HepG2 (cell line): Measurements from ENCODE around the gene S100A16. TPM values are rescaled to one million over a fixed set of nuclear protein-coding genes. Genes with fewer than 3 reads are reported as not detected.

ENCODE experiments used
- ARID5B ChIP-seq: IDR thresholded peaks from 2 replicates; pipeline ENCODE4 v1.4.0; 2020; ENCODE audit warnings: mild to moderate bottlenecking, missing genetic modification reagents
- CHCHD3 ChIP-seq: sonication (generic); formaldehyde crosslinking; IDR thresholded peaks from 2 replicates; pipeline ENCODE4 v1.8.0; 2022; ENCODE audit warnings: mild to moderate bottlenecking, missing genetic modification reagents, moderate library complexity
- ERF ChIP-seq: IDR thresholded peaks from 2 replicates; pipeline ENCODE4 v1.6.1; 2018; ENCODE audit warnings: missing biosample characterization, missing genetic modification reagents
- FOXA1 ChIP-seq, 2 experiments: fragments of 450-650 bp in 1 of 2; sonication (generic) in 1 of 2; formaldehyde crosslinking in 1 of 2; IDR thresholded peaks; 2 replicates each; pipeline versions ENCODE4 v1.4.0 to v1.6.1; 2016 to 2020; ENCODE audit warnings: missing genetic modification reagents in 1 of 2
- GATA4 ChIP-seq: sonication (generic); IDR thresholded peaks from 2 replicates; pipeline ENCODE4 v1.6.1; 2016; ENCODE audit warnings: antibody characterized with exemption, low read depth, borderline replicate concordance
- GPN1 ChIP-seq: sonication (generic); formaldehyde crosslinking; IDR thresholded peaks from 2 replicates; pipeline ENCODE4 v1.5.1; 2020; ENCODE audit warnings: missing genetic modification reagents, borderline replicate concordance
- GTF3A ChIP-seq: sonication (generic); formaldehyde crosslinking; conservative IDR thresholded peaks from 2 replicates; pipeline ENCODE4 v1.4.0; 2020; ENCODE audit warnings: mild to moderate bottlenecking, missing genetic modification reagents
- IRF2 ChIP-seq: IDR thresholded peaks from 2 replicates; pipeline ENCODE4 v1.6.1; 2018; ENCODE audit warnings: missing genetic modification reagents, missing compliant biosample characterization
- KAT2B ChIP-seq: fragments of 150-350 bp; IDR thresholded peaks from 2 replicates; pipeline ENCODE4 v1.6.1; 2014; ENCODE audit warnings: low read depth, low read length, borderline replicate concordance
- MEF2D ChIP-seq: sonication (generic); formaldehyde crosslinking; IDR thresholded peaks from 2 replicates; pipeline ENCODE4 v1.5.1; 2020; ENCODE audit warnings: mild to moderate bottlenecking, missing genetic modification reagents
- MXD4 ChIP-seq: IDR thresholded peaks from 2 replicates; pipeline ENCODE4 v1.6.1; 2016; ENCODE audit warnings: mild to moderate bottlenecking, missing biosample characterization, missing genetic modification reagents
- POLR2AphosphoS2 ChIP-seq: IDR thresholded peaks from 2 replicates; pipeline ENCODE4 v1.6.1; 2011; ENCODE audit warnings: low read depth, low read length, improper control_type of control experiment
- SNRNP70 ChIP-seq: fragments of 200-400 bp; formaldehyde crosslinking; IDR thresholded peaks from 2 replicates; pipeline ENCODE4 v1.6.1; 2017; ENCODE audit warnings: mild to moderate bottlenecking, low read depth, low read length, moderate library complexity
- SP2 ChIP-seq: sonication (generic); formaldehyde crosslinking; IDR thresholded peaks from 2 replicates; pipeline ENCODE4 v1.5.1; 2020; ENCODE audit warnings: mild to moderate bottlenecking, missing genetic modification reagents
- TEAD3 ChIP-seq: optimal IDR thresholded peaks from 2 replicates; pipeline ENCODE3; 2016; ENCODE audit warnings: borderline replicate concordance
- XBP1 ChIP-seq: sonication (generic); formaldehyde crosslinking; IDR thresholded peaks from 2 replicates; pipeline ENCODE4 v1.5.0; 2020; ENCODE audit warnings: missing genetic modification reagents
- YEATS2 ChIP-seq: sonication (generic); formaldehyde crosslinking; IDR thresholded peaks from 2 replicates; pipeline ENCODE4 v1.4.0; 2020; ENCODE audit warnings: missing genetic modification reagents, borderline replicate concordance
- ZBTB14 ChIP-seq: sonication (generic); formaldehyde crosslinking; IDR thresholded peaks from 2 replicates; pipeline ENCODE4 v1.4.0; 2020; ENCODE audit warnings: missing genetic modification reagents
- ZEB1 ChIP-seq: IDR thresholded peaks from 2 replicates; pipeline ENCODE4 v1.6.1; 2012; ENCODE audit warnings: mild to moderate bottlenecking, low read depth, inconsistent platforms; ENCODE audit not compliant: insufficient replicate concordance
- ZNF24 ChIP-seq: fragments of 450-650 bp; IDR thresholded peaks from 2 replicates; pipeline ENCODE4 v1.6.1; 2017; ENCODE audit warnings: antibody characterized with exemption, mild to moderate bottlenecking
- ZNF296 ChIP-seq: sonication (generic); formaldehyde crosslinking; conservative IDR thresholded peaks from 2 replicates; pipeline ENCODE4 v1.5.0; 2020; ENCODE audit warnings: mild to moderate bottlenecking, missing genetic modification reagents
- ZNF431 ChIP-seq: sonication (generic); formaldehyde crosslinking; IDR thresholded peaks from 2 replicates; pipeline ENCODE4 v1.9.0; 2022; ENCODE audit warnings: missing genetic modification reagents, low read depth, mild to moderate bottlenecking, borderline replicate concordance
- ZNF563 ChIP-seq: sonication (generic); formaldehyde crosslinking; IDR thresholded peaks from 2 replicates; pipeline ENCODE4 v1.8.0; 2022; ENCODE audit warnings: mild to moderate bottlenecking, moderate library complexity, missing genetic modification reagents
- polyA plus RNA-seq, 8 experiments: library from polyadenylated mRNA; depleted of rRNA in 3 of 8; stranded (reverse) in 7 of 8; unstranded in 1 of 8; fragments of >200 nt; fragmentation: Illumina TruSeq in 4 of 8; extraction: Trizol in 4 of 8; gene quantifications; 2 replicates each; pipeline versions ENCODE4 v1.2.1 to v1.2.3, GENCODE V29; 2011 to 2016; ENCODE audit warnings: low read depth in 4 of 8, missing spikeins in 1 of 8, mixed read lengths in 1 of 8; ENCODE audit not compliant: insufficient read depth in 1 of 8
- total RNA-seq, 5 experiments: library from RNA; depleted of rRNA; stranded (reverse); fragments of >200 nt; fragmentation: Illumina TruSeq; extraction: Trizol; gene quantifications; 2 replicates each; pipeline ENCODE4 v1.2.3, GENCODE V29; 2016; ENCODE audit warnings: low read depth in 1 of 5
- TF ChIP-seq, protein P1 (sequence below): sonication (generic); formaldehyde crosslinking; IDR thresholded peaks from 2 replicates; pipeline ENCODE4 v1.8.0; 2022; ENCODE audit warnings: missing genetic modification reagents, mild to moderate bottlenecking, borderline replicate concordance
- TF ChIP-seq, protein P2 (sequence below): IDR thresholded peaks from 2 replicates; pipeline ENCODE4 v1.6.1; 2016; ENCODE audit warnings: low read depth

Gene S100A16
- total and polyA plus RNA-seq, 2 of the 13 experiments (the other 11 are each of a cell fraction or from before 2014, with no cell fraction given) = 46.0 to 195 TPM

DNA sequence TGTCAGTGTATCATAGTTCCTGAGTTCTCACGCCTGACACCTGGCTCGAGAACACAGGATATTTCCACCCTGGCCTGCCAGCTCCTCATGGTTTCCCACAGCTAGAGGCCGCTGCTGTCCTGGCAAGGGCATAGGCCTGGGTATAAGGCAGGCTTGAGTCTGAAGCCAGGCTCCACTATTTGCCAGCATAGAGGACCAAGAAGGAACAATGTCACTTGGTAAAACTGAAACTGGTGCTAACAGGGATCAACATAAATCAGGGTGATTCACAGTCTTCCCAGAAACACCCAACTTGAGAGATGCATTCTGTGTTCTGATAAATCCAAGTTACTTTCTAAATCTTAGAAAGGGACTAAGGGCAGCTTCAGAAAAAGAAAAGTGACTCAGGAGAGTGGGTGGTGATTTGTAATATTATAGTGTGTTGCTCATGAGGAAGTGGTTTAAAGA, 40.3 kb downstream of the S100A16 start (continued):
- peak; percentile 50; the same call in 1 of the 2 replicates for TF ChIP-seq IRF2 (CRISPR knock-in tag)
- no peak for TF ChIP-seq MXD4 (CRISPR knock-in tag)
- TF ChIP-seq ARID5B (CRISPR knock-in tag) = peak; percentile 28; the same call in 1 of the 2 replicates
- TF ChIP-seq ZNF563 (CRISPR knock-in tag) = no peak
- TF ChIP-seq ERF (CRISPR knock-in tag) = 0 out of 2 replicates have a peak, but pooled peaks have one; percentile 40
- no peak for TF ChIP-seq FOXA1 (IDR thresholded peaks at IDR 0.05)
- no peak for TF ChIP-seq FOXA1 (CRISPR knock-in tag; IDR thresholded peaks at IDR 0.05)
- TF ChIP-seq YEATS2 (CRISPR knock-in tag) = no peak
- no peak for TF ChIP-seq SP2 (CRISPR knock-in tag)
- no peak for TF ChIP-seq ZNF24
- no peak for TF ChIP-seq GTF3A
- no peak for TF ChIP-seq CHCHD3 (CRISPR knock-in tag)
- peak; percentile 57 for TF ChIP-seq TEAD3 (CRISPR knock-in tag)
- no peak for TF ChIP-seq ZNF296 (CRISPR knock-in tag)
- TF ChIP-seq, protein P1, sequence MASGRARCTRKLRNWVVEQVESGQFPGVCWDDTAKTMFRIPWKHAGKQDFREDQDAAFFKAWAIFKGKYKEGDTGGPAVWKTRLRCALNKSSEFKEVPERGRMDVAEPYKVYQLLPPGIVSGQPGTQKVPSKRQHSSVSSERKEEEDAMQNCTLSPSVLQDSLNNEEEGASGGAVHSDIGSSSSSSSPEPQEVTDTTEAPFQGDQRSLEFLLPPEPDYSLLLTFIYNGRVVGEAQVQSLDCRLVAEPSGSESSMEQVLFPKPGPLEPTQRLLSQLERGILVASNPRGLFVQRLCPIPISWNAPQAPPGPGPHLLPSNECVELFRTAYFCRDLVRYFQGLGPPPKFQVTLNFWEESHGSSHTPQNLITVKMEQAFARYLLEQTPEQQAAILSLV (CRISPR knock-in tag) = no peak
- no peak for TF ChIP-seq ZEB1
- no peak for TF ChIP-seq KAT2B
- TF ChIP-seq POLR2AphosphoS2 = no peak
- no peak for TF ChIP-seq ZBTB14 (CRISPR knock-in tag)
- TF ChIP-seq GATA4 = no peak
- TF ChIP-seq ZNF431 (CRISPR knock-in tag) = no peak
- no peak for TF ChIP-seq GPN1 (CRISPR knock-in tag)
- no peak for TF ChIP-seq MEF2D
- no peak for TF ChIP-seq XBP1 (CRISPR knock-in tag)
- TF ChIP-seq, protein P2, sequence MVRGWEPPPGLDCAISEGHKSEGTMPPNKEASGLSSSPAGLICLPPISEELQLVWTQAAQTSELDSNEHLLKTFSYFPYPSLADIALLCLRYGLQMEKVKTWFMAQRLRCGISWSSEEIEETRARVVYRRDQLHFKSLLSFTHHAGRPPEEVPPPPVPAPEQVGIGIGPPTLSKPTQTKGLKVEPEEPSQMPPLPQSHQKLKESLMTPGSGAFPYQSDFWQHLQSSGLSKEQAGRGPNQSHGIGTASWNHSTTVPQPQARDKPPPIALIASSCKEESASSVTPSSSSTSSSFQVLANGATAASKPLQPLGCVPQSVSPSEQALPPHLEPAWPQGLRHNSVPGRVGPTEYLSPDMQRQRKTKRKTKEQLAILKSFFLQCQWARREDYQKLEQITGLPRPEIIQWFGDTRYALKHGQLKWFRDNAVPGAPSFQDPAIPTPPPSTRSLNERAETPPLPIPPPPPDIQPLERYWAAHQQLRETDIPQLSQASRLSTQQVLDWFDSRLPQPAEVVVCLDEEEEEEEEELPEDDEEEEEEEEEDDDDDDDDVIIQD (CRISPR knock-in tag) = no peak
- TF ChIP-seq SNRNP70 = no peak
